Measurements from ENCODE around the gene USP40.
"Not testable (repeated sequence)": the region's sequence is repeated elsewhere in the genome, so short reads cannot be mapped to it uniquely, and the experiment has no call there.

USP40 gene

GRCh38 chr2:233584210-233584609 lies 17.6 kb upstream of the USP40 start:
- Histone ChIP-seq H3K27ac (no peak overlapping the region), H3K9me3 (ENCODE audit: severe bottlenecking) (no peaks in the 10 kb centered on the region), H3K36me3 (no peaks in the 10 kb centered on the region), H3K4me3 (ENCODE audit: low read depth, low read length) (no peak overlapping the region), H3K27me3 (ENCODE audit: insufficient read depth, low read depth, severe bottlenecking) (no peaks in the 10 kb centered on the region)
- DNase-seq, result no peak
- TF ChIP-seq, protein P1, sequence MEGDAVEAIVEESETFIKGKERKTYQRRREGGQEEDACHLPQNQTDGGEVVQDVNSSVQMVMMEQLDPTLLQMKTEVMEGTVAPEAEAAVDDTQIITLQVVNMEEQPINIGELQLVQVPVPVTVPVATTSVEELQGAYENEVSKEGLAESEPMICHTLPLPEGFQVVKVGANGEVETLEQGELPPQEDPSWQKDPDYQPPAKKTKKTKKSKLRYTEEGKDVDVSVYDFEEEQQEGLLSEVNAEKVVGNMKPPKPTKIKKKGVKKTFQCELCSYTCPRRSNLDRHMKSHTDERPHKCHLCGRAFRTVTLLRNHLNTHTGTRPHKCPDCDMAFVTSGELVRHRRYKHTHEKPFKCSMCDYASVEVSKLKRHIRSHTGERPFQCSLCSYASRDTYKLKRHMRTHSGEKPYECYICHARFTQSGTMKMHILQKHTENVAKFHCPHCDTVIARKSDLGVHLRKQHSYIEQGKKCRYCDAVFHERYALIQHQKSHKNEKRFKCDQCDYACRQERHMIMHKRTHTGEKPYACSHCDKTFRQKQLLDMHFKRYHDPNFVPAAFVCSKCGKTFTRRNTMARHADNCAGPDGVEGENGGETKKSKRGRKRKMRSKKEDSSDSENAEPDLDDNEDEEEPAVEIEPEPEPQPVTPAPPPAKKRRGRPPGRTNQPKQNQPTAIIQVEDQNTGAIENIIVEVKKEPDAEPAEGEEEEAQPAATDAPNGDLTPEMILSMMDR (IDR thresholded peaks at IDR 0.05; ENCODE audit: low read depth, low read length), result no peak

- not testable (repeated sequence) for H3K27ac ChIP-seq; H3K27me3 ChIP-seq (ENCODE audit: insufficient read depth, low read depth, severe bottlenecking); DNase-seq; H3K9me3 ChIP-seq (ENCODE audit: severe bottlenecking); H3K4me3 ChIP-seq (ENCODE audit: low read depth, low read length); H3K36me3 ChIP-seq
These were observed 16.8 kb upstream of the USP40 start for GRCh38 chr2:233583217-233583965.

DNA sequence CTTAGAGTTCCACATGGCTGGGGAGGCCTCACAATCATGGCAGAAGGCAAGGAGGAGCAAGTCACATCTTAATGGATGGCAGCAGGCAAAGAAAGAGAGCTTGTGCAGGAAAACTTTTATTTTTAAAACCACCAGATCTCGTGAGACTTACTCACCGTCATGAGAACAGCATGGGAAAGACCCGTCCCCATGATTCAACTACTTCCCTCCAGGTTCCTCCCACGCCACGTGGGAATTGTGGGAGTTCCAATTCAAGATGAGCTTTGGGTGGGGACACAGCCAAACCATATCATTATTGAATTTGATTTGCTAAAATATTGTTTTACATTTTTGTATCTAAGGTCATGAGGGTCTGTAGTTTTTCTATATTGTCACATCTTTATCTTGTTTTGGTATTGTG lies 10.8 kb upstream of the USP40 start:
- H3K27ac ChIP-seq; H3K36me3 ChIP-seq; H3K4me3 ChIP-seq (ENCODE audit: low read depth, low read length); H3K9me3 ChIP-seq (ENCODE audit: severe bottlenecking); DNase-seq; H3K27me3 ChIP-seq (ENCODE audit: insufficient read depth, low read depth, severe bottlenecking): not testable (repeated sequence)

GRCh38 chr2:233572468-233572867 lies 5.9 kb upstream of the USP40 start:
- no peak for DNase-seq
- no peaks in the 10 kb centered on the region for H3K27me3 ChIP-seq (ENCODE audit: insufficient read depth, low read depth, severe bottlenecking)
- no peak overlapping the region for H3K27ac ChIP-seq
- TF ChIP-seq, protein P1 (IDR thresholded peaks at IDR 0.05; ENCODE audit: low read depth, low read length), result no peak
- no peak overlapping the region for H3K4me3 ChIP-seq (ENCODE audit: low read depth, low read length)
- no peaks in the 10 kb centered on the region for H3K9me3 ChIP-seq (ENCODE audit: severe bottlenecking)
- H3K36me3 ChIP-seq, result no peaks in the 10 kb centered on the region

GRCh38 chr2:233571462-233571861 lies 4.9 kb upstream of the USP40 start:
- no peak for DNase-seq
- Histone ChIP-seq H3K36me3 (no peaks in the 10 kb centered on the region), H3K27me3 (ENCODE audit: insufficient read depth, low read depth, severe bottlenecking) (no peaks in the 10 kb centered on the region), H3K27ac (no peak overlapping the region), H3K9me3 (ENCODE audit: severe bottlenecking) (no peaks in the 10 kb centered on the region), H3K4me3 (ENCODE audit: low read depth, low read length) (no peak overlapping the region)
- TF ChIP-seq, protein P1 (IDR thresholded peaks at IDR 0.05; ENCODE audit: low read depth, low read length), result no peak

- H3K4me3 ChIP-seq (ENCODE audit: low read depth, low read length), result no peak overlapping the region
- H3K27ac ChIP-seq, result no peak overlapping the region
- TF ChIP-seq, protein P1 (IDR thresholded peaks at IDR 0.05; ENCODE audit: low read depth, low read length), result no peak
- H3K27me3 ChIP-seq (ENCODE audit: insufficient read depth, low read depth, severe bottlenecking), result no peaks in the 10 kb centered on the region
- DNase-seq, result no peak
- no peaks in the 10 kb centered on the region for H3K9me3 ChIP-seq (ENCODE audit: severe bottlenecking)
- H3K36me3 ChIP-seq, result no peaks in the 10 kb centered on the region
These were observed 4.4 kb upstream of the USP40 start for GRCh38 chr2:233571001-233571400.

DNA sequence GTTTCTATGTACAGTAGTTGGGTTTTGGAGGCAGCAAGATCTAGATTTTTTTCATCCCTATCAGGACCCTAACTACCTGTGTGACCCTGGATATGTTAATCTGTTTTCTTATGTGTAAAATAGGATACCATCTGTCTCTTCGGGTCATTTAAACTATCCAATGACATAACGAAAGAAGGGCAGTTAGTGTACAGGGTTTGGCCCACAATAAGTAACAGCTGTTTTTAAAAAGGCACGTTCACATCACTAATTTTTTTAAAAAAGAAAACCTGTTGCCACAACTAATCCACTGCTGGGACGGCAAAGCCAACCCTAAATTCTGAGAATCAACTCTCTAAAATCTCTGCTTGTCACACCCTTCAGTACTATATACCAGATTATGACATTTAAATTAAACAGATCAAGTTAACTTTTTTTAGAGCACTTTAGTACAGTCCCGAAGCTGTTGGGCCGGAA lies 869 bp downstream of the USP40 start:
- H3K27me3 ChIP-seq (ENCODE audit: insufficient read depth, low read depth, severe bottlenecking), result no peaks in the 10 kb centered on the region
- H3K27ac ChIP-seq, result peak overlapping the region; percentile 94
- no peak for DNase-seq
- H3K36me3 ChIP-seq, result no peaks in the 10 kb centered on the region
- no peaks in the 10 kb centered on the region for H3K9me3 ChIP-seq (ENCODE audit: severe bottlenecking)
- H3K4me3 ChIP-seq (ENCODE audit: low read depth, low read length), result peak overlapping the region; percentile 83
- TF ChIP-seq, protein P1 (IDR thresholded peaks at IDR 0.05; ENCODE audit: low read depth, low read length), result no peak

Measured in WERI-Rb-1 (cell line).